C4-2B (cell line): Measurements from ENCODE around the gene SNX24.

ENCODE experiments used
- ZFX ChIP-seq: fragments of 450-650 bp; IDR thresholded peaks from 2 replicates; pipeline ENCODE4 v1.6.1; 2017
- TF ChIP-seq, protein P1 (sequence below): fragments of 450-650 bp; conservative IDR thresholded peaks from 2 replicates; pipeline ENCODE4 v1.5.1; 2017; ENCODE audit warnings: mild to moderate bottlenecking

DNA sequence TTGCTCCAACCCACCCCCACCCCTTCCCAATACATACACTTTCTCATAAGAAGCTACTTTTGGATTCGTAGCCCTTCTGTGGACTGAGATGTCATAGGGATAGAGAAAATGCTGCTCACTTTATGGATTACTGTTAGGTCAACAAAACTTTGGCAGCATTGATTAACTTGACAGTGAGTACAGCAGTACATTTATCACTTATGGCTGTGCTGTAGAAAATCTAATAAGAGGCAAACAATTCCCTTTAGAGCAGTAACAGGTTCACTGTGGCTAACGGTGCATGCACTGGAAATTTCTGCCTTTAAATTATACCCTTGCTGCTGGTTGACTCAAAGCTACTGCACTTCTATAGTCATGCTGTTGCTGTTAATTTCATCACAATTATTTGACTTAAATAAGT, 131.9 kb downstream of the SNX24 start:
- TF ChIP-seq, protein P1, sequence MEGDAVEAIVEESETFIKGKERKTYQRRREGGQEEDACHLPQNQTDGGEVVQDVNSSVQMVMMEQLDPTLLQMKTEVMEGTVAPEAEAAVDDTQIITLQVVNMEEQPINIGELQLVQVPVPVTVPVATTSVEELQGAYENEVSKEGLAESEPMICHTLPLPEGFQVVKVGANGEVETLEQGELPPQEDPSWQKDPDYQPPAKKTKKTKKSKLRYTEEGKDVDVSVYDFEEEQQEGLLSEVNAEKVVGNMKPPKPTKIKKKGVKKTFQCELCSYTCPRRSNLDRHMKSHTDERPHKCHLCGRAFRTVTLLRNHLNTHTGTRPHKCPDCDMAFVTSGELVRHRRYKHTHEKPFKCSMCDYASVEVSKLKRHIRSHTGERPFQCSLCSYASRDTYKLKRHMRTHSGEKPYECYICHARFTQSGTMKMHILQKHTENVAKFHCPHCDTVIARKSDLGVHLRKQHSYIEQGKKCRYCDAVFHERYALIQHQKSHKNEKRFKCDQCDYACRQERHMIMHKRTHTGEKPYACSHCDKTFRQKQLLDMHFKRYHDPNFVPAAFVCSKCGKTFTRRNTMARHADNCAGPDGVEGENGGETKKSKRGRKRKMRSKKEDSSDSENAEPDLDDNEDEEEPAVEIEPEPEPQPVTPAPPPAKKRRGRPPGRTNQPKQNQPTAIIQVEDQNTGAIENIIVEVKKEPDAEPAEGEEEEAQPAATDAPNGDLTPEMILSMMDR: no peak
- no peak for TF ChIP-seq ZFX
